Dermis microvascular lymphatic vessel endothelial cell (primary cell): ENCODE measurements around the gene CSTB. TPM values are rescaled to one million over a fixed set of nuclear protein-coding genes. Genes with fewer than 3 reads are reported as not detected.

Source experiments
- DNase-seq, 2 donors: peaks; one replicate each; pipeline versions ENCODE4 v3.0.0 to v3.0.0-alpha.2; 2010; ENCODE audit warnings: low read depth in 2 of 2
- total RNA-seq: library from RNA; depleted of rRNA; stranded (reverse); fragments of >200 nt; gene quantifications from 2 replicates; pipeline ENCODE4 v1.2.1, GENCODE V29; 2014

Gene CSTB
- total RNA-seq, 1 donor from 2014 or later: 15.4 TPM

DNA sequence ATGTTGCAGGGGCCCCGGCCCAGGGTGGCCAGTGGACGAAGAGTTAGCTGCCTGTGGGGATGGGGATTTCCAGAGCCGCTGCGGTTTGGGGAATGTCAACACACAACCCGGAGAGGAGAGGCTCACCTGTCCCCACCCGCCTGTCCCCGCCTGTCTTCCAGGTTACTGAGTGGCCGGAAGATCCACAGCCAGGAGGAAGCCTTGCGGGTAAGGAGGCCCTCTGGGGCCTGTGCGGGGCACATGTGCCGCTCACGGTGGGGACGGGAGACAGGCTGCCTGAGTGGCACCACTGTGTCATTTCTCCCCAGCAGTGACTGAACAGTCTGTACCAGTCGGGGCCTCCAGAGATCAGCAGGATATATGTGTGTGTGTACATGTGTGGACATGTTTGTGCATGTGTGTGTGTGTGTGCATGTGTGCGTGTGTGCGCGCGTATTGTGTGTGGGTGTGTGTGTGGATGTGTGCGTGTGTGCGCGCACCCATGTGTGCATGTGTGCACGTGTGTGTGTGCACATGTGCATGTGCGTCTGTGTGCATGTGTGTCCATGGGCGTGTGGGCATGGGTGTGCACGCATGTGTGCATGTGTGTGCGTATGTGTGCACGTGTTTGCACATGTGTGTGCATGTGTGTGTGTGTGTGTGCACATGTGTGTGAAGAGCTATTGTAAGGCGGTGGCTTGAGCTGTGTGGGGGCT, 25.6 kb downstream of the CSTB start:
- DNase-seq: no peak

- no peak for DNase-seq
Observed at GRCh38 chr21:43749651-43750262, 26.4 kb downstream of the CSTB start.

- DNase-seq: no peak
Observed at GRCh38 chr21:43748622-43749021, 27.5 kb downstream of the CSTB start.

DNA sequence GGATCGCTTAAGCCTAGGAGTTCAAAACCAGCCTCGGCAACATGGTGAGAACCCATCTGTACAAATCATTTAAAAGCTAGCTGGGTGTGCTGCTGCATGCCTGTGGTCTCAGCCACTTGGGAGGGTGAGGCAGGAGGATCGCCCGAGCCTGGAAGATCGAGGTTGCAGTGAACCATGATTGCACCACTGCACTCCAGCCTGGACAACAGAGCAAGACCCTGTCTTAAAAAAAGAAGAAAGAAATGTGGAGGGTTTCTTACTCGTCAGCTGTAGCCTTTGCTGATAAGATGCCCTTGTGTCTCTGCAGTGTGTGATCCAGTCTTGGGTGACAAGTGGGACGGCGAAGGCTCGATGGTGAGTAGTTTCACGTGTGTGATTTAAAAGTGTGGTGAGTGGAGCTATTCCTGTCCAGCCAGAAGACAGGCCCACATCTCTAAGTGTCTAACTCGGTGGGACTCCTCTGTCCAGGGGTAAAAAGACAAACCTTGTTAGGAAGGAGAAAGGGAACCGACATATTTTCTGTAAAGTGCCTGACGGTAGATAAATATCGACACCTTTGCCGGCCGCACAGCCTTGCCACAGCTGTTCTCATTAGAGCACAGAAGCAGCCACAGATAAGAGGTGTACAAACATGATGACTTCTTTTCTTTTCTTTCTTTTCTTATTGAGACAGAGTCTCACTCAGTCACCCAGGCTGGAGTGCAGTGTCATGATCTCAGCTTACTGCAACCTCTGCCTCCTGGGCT, 30.2 kb downstream of the CSTB start:
- DNase-seq: no peak

DNA sequence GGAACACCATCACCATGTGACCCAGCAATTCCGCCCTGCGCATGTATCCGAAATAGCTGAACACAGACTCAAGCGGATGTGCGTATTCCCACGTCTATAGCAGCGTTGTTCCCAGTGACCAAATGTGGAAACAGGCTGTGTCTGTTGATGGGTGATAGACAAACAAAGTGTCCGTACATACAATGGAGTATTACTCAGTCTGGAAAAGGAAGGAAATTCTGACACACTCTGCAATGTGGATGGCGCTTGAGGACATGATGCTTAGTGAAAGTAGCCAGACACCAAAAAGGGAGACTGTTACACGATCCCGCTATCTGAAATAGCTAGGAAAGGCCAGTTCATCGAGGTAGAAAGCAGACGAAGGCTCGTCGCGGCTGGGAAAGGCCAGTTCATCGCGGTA, 31.4 kb downstream of the CSTB start:
- no peak for DNase-seq

DNA sequence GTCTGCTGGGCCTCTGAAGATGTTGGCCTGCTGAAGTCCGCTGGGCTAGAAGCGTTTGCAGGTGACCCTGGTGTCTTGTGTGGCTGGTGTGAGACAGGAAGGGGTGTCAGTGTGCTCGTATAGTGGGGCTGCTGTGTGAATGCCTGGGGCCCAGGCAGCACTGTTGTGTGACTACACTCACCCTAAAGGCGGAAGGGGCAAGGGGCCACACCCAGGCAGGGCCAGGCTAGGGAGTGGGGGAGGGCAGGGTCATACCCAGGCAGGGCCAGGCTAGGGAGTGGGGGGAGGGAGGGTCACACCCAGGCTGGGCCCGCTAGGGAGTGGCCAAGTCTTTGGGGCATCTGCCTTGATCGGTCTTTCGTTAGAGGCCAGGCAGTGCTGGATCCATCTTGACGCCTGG, 32.2 kb downstream of the CSTB start:
- DNase-seq: no peak

DNA sequence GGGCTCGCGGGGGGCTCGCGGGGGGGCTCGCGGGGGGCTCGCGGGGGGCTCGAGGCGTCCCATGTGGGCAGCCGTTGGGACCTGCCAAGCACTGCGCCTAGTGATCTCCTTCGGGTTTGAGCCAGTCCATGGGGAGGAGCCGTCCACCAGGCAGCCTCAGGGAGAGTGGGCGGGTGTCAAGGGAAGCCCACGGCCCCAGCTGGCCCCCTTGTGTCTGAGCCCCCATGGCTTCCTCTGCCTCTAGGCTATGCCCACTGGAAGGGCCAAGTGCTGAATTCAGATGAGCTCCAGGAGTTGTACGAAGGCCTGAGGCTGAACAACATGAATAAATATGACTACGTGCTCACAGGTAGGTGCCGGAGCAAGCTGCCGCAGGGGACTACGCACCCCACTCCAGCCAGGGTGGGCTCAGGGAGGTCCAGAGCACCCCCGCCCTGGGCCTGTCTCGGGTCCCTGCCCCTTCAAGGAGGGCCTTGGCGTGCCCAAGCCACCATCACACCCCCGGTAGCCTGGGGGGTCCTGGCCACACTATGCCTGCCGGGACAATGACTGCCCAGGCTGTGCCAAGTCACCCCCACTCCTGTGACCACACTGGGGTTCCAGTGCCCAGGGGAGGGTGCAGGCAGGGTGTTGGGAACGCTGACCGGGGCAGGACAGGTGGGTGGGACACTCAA, 34.5 kb downstream of the CSTB start:
- DNase-seq: no peak

DNA sequence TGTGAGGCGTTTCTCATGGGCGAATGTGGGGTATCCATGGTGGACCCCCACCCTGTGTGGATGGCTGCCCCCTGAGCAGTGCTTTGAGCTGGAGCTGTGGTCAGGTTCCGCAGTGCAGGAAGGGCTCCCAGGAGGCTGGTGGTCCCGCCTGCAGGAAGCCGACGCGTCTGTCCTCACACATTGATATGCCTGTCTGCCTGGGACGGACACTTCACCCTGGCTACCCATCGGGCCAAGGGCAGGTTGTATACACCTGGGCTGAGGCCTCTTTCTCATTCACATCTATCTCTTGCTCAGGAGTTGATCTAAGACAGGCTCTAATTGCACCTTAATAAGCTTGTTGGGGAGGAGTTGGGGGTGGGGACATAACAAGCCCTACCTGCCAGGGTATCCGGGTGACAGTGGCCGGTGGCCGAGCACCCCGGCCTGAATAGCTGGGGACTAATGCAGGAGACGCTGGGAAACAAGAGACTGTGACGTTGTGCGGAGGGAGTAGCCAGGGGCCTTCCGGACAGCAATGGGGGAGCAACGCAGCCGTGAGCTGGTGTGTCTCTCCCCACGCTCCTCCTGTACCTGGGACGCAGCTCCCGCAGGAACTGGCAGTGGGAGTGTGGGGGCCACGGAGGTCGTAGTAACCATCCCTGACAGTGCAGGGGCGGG, 35.5 kb downstream of the CSTB start:
- peak in 1 of 2 donors; percentile 55 for DNase-seq

DNA sequence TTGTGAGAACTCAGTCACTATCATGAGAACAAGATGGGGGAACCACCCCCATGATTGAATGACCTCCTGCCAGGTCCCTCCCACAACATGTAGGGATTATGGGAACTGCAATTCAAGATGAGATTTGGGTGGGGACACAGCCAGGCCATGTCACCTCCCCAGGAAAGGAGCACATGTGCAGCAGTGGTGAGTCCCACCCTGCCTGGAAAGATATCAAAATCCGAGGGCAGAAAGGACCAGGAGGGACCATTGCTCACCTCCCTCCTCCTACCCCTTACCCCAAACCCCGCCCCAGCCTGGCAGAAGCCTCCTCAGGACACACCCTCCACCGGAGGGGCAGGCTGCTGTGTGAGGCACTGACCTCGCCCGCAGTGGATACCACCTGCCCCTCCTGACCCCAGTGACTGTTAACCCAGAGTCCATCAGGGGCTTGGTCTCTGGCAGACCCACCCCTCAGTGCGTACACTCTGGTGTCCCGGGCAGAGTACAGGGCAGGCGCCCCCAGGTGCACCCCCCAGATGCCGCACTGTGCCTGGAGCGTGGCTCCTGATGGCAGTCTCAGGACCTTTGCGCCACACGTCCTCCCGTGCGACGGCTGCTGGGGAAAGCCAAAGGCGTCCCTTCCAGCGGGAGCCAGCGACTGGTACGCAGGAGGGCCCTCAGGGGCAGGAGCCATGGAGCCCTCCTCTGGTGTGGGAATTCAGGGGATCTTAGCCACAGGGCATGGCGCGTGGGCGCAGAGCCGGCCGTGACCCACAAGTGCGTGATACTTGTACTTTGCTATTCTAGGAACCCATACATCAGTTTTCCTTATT, 36.3 kb downstream of the CSTB start:
- DNase-seq: no peak

DNA sequence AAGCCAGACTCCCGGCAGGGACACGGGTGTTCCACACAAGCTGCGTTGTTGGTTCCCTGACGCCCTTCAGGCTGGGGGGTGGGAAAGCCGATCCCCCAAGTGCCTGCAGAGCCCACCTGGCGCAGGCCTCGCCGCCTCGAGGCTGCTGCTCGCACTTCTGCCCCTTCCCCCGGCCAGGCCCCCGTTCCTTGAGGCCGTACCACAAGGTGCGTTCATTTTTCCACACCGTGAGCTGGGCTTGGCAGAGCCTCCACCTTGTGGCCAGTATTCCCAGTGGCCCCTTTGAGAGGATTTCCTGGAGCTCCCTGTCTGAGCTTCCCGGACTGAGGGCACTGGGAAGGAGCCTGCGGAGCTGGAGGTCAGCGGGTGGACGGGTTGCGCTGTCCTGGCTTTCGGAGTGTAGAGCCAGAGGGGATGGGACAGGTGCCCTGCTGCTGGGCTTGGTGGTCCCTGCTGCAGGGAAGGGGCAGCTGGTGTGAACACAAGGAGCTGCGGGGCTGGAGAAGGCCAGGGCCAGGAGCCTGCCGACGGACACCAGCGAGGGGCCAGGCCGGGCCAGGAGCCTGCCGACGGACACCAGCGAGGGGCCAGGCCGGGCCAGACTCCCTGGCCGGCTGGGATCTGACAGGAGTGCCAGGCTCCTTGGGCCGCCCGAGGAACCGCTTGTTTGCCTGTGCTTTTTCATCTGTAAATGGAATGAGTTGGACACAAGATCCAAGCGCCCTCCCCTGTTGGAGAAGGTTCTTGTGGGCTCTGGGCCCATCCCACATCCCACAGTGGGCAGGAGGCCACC, 38.8 kb downstream of the CSTB start:
- no peak for DNase-seq

DNA sequence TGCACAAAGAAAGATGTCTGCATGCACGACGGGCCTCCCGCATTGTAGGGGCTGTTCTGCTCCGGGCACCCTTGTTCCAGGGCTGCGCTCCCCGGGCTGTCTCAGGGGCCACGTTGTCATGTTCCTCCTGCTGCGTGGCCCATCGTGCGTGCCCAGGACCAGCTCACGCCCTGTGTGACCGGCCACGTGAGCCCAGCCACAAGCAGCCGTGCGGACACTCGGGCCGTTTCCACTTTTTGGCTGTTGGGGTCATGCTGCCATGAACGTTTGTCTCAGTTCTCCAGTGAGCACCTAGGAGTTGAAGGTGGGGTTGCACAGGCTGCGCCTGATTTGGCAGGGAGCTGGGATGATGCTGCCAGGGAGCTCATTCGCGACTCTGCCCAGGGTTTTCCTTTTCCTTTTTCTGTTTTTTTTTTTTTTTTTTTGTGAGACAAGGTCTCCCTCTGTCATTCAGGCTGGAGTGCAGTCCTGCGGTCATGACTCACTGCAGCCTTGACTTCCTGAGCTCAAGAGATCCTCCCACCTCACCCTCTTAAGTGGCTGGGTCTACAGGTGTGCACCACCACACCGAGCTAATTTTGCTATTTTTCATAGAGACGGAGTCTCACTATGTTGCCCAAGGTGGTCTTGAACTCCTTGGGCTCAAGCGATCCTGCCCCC, 39.8 kb downstream of the CSTB start:
- DNase-seq: no peak

- no peak for DNase-seq
Observed at GRCh38 chr21:43735236-43736091, 40.6 kb downstream of the CSTB start.

DNA sequence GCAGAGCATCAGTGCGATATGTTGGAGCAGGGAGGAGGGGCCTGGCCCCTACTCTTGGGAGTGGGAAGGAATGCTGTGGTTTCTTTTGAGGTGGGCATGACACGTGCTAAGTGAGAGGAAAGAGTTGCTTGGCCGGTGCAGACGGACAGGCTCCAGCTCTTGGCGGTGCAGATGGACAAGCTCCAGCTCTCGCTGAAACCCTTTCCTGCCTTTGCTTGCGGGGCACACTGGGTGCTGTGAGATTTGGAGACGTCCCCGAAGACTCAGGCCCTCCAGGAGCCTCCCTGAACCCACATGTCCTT, 41.2 kb downstream of the CSTB start:
- DNase-seq: no peak

DNA sequence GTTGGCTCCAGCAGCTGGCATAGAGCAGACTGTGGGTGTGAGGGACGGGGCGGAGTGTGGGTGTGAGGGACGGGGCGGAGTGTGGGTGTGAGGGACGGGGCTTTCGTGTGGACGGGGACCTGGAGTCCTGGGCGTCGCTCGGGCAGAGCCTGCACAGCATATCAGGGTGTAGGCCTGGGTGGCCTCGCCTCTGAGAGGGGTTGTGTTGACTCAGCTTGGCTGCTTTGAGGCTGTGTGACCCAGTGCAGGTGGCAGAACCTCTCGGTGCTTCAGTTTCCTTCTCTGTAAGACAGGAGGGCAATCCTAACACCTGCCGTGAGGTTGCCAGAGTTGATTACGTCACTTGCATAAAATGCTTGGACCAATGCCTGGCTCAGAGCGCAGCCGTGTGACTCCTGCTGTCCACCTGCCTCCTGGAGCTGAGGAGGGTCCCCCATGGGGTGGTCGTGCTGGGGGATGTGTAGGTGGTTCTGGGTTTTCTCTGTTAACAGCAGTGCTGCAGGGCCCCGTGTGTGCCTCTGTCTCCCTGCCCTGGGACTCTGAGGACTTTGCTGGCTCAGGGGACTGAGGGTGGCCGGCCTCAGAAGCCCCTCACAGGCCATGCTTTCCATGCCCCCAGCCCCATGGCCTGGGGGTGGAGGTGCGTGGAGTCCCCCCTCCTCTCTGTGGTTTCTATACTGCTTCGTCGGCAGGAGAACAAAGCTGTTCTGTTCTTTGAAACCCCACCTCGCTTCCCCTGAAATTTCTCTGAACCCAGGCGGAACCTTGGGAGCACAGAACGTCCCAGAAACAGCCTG, 41.8 kb downstream of the CSTB start:
- DNase-seq: no peak

GRCh38 chr21:43733529-43734071, 42.5 kb downstream of the CSTB start:
- DNase-seq: no peak

GRCh38 chr21:43733060-43733459, 43.0 kb downstream of the CSTB start:
- no peak for DNase-seq

DNA sequence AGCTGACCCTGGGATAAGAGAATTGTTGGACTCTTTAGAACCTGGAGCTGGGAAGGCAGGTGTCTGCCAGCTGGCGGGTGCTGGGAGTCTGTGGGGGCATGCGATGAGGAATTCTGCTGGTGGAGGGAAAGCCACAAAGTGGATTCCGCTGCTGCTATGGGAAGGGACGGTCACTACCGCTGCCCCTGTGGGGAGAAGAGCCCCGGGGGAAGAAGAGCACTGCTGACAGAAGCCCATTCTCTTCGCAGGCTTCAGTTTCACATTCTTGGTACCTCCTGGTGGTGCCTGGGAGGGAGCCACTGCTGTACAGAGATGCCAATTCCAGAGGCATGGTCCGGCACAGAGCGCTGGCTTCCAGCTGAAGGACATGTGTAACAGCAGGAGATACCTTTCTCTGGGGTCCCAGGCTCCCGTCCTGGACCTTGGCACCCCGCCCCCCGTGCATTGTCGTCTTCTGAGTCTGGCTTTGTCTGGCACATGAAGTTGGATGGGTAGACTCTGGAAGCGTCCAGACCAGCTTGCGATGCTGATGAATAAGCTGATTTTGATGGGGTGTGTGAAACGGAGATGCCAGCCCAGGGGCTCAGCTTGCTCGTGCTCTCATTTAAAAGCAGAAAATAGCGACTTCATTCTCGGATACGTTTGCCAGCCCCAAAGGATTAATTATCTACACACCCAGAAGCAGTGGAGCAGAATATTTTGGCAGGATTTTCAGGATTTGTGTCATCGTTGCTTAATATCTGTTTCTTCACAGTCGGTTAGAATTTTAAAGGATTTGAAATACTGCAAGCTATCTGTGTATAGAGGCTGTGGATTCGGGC, 44.0 kb downstream of the CSTB start:
- DNase-seq: no peak
